GM19023 (cell line): Measurements from ENCODE around the gene KAZN.

Experiments used
- ATAC-seq: cut with Tn5 transposase; IDR thresholded peaks from one replicate; pipeline ENCODE4 v1.9.1; 2021; ENCODE audit warnings: mild to moderate bottlenecking, moderate library complexity; ENCODE audit not compliant: unreplicated experiment

KAZN gene

DNA sequence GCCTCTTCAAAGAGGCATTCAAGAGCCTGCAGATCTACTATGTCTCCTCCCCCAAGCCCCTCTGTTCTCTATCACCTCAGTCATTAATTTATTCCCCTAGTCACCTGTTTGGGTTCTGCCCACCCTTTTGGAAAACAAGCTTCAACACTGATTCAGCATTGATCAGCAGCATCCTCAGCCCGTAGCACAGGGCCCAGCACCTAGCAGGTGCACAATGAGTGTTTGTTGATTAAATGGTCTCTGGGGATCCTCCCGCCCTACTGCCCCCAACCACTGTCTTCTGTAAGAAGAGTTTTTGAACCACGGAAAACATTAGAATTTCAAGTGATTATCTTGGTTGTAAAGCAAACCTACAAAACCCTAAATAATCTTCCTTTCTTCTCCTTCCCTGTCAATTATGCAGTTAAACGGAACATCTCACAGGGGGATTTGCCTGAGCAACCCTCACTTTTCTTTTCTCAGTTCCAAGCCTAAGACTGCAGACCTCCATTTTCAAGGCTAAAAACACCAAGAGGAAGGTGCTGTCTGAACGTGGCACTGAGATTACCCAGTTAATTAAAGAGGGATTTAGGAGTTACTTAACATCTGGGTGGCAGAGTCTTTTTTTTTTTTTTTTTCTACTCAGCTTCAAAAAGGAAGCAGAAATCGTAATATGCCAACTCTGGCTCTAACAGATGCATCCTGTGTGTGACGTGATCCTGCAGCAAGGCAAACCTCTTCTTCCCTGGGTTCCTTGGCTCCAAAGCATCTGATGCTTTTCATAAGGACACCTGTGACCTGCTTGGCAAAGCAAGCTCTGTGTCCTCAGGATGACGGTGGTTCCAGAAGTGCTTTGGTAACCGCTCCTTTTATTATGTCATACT lies 163.0 kb downstream of the KAZN start:
- ATAC-seq = no peak

GRCh38 chr1:14763977-14764376 lies 165.5 kb downstream of the KAZN start:
- no peak for ATAC-seq

GRCh38 chr1:14765773-14766172 lies 167.3 kb downstream of the KAZN start:
- ATAC-seq = no peak

- ATAC-seq = no peak
These were observed 168.6 kb downstream of the KAZN start for GRCh38 chr1:14767075-14767474.

DNA sequence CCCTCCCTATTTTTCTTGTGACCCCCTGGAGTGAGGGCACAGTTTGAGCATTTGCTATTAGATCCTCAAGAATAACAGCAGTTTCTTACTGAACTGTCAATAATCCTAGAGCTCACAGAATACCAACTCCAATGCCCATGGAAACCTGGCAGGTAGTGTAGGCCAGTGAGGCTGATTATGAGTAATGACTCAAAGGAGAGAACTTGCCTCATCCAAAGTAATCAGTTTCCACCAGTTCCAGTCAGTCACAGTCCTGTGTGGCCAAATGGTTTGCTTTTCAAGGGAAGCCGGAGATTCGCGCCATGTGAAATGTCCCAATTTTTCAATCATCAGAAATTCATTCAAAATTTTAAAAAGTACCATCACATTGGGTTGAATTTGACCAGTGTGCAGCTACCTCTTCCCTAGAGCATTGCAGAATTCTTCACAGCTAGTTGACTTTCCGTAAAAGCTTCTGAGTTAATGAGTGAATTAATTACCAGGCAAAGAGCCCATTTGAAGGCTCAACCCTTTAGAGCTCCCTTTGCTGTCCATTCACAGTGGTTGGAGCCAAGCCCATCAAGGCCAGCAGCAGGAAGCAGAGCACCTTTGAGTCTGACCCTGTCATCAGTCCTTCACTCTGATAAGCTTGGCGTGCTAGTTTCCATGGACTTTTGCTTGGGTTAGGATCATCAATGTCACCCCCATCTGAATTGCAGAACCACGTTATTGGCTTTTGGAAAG lies 170.3 kb downstream of the KAZN start:
- no peak for ATAC-seq

DNA sequence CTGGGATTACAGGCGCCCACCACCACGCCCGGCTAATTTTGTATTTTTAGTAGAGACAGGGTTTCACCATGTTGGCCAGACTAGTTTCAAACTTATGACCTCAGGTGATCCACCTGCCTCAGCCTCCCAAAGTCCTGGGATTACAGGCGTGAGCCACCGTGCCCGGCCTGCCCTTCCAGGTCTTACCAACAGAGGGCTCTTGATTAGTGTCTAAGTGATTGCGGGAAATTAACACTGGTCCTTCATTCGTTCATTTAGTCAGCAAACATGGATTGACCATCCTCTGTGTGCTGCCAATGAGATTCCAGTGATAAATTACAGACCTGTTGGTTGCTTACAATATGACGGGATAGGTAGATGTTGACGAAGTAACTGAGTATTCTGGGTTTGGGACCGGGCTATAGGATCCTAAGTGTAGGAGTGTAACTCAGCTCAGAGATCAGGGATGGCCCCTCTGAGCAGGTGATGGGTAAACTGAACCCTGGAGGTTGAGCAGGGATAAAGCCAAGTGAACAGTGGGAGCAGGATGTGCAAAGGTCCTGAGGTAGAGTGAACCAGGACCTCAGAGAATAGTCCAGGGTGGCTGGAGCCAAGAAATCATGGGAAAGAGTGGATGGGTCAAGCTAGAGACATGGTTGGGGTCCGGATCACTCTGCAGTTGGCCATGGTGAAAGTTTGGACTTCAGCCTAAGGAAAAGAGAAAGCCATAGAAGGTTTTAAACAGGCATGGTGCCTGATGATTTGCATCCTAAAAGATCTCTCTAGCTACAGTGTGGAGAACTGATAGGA lies 171.2 kb downstream of the KAZN start:
- no peak for ATAC-seq

GRCh38 chr1:14773396-14774025 lies 175.0 kb downstream of the KAZN start:
- no peak for ATAC-seq

DNA sequence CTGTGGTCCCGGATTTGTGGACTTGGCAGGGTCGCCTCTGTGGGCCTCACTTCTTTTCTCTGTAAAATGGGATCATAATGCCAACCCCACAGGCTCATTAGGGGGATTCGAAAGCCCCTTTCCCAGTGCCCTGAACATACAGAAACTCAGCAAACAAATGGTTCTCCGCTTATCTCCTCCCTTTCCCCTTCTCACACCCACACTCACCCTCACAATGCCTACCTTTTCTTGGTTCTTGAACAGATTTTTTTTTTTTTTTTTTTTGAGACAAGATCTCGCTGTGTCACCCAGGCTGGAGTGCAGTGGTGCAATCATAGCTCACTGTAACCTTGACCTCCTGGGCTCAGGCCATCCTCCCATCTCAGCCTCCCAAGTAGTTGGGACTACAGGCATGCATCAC lies 175.7 kb downstream of the KAZN start:
- no peak for ATAC-seq

DNA sequence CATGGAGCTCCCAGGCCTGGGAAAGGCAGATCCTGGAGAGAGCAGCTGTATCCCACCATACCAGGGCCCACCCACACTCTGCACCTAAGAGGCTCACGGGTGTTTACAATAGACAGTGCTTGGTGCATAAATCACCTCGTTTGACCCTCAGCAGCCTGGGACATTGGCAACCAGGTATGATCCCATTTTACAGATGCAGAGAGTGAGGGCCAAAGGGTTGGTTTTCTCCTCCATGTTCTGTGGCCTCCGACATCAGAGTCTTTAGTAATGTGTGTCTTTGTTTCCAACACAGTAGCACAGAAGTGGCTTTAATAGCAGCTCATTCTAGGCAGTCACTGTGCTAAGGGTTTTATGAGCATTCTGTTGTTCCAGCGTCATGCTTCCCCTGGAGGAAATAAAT lies 176.5 kb downstream of the KAZN start:
- no peak for ATAC-seq

GRCh38 chr1:14775434-14775833 lies 176.9 kb downstream of the KAZN start:
- ATAC-seq = no peak

- no peak for ATAC-seq
These were observed 179.3 kb downstream of the KAZN start for GRCh38 chr1:14777516-14778506.

GRCh38 chr1:14778541-14778897 lies 180.0 kb downstream of the KAZN start:
- ATAC-seq = no peak

DNA sequence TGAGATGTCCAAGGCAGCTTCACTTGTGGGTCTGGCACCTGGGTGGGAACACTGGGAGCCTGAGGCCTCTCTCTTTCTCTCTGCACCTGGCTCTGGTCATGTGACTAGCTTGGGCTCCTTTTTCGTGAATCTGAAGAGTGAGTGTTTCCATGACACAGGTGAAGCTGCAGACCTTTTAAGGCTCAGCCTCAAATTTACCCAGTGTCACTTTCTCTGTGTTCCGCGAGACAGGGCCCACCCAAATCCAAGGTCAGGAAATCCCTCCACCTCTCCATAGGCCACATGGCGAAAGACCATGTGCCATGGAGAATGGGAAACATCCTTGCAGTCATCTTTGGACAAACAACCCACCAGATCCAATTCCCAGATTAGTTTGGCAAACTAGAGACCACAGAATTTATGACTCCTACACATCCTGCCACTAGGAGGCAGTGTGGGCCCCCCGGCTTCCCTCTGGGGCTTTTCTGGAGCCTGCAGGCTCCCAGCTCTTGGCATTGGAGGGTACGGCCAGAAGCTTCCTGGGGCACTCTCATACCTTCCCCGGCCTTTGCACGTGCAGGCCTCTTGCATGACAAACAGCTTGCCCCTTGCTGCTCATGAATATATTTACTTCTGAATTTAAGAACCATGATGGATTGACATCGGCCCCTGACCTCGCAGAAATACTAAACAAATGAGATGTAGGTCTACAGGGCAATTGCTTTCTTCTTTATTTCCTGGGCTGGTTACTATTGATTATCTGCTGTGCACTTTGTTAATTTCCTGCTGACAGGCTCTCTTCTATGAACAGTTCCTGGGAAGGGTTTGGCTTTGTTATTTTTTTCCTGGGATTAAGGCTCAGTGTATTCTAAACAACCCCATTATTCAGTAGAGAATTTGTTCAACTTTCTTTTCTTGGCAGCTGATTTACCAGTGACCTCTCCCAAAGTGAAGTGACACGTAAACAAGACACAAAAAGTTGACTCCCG lies 180.7 kb downstream of the KAZN start:
- ATAC-seq = no peak

DNA sequence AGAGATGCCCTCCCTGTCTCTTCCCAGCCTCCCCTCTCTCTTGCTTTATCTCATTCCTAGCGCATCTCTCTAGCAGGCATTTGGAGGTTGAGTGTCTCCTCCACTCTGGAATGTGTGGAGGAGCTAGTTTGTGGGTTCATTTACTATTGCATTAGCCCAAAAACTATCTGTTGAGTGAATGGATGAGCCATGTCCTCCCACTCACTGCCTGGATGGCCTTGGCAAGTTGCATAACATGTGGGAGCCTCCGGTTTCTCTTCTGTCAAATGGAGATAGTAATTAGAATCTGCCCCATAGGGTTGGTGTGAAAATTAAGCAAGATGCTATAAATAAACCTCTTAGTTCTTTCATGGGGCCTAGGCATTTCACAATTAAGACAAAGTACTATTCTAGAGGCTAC lies 181.8 kb downstream of the KAZN start:
- no peak for ATAC-seq

DNA sequence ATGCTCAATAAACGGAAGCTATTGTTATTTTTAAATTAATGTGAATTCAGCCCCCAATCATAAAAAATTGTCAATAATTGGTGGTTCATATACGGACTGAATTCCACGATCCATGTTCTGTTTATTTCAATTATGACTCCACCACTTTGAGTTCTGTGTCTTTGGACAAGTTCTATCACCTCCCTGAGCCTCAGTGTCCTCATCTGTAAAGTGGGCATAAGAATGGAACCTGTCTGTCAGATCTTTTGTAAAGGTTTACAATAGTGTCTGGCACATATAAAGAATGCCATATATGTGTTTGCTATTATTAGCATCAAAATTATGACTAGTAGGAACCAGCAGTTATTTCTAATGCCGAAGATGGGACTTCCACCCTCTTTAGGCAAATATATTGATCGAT lies 183.3 kb downstream of the KAZN start:
- ATAC-seq = no peak

- no peak for ATAC-seq
These were observed 184.5 kb downstream of the KAZN start for GRCh38 chr1:14782741-14783591.

- no peak for ATAC-seq
These were observed 185.1 kb downstream of the KAZN start for GRCh38 chr1:14783592-14783886.
